Suprapubic skin (tissue), 3 donors: ENCODE measurements around the gene APLF.

Source experiments
- CTCF ChIP-seq, 2 donors: fragments of 200-600 bp in 1 of 2; fragments of 450-650 bp in 1 of 2; sonication (generic) in 1 of 2; IDR thresholded peaks; one replicate each; pipeline ENCODE4 v1.5.1; 2016 to 2019; ENCODE audit warnings: antibody characterized with exemption in 2 of 2, mild to moderate bottlenecking in 1 of 2, moderate library complexity in 1 of 2
- POLR2A ChIP-seq, 2 donors: fragments of 450-650 bp; IDR thresholded peaks; one replicate each; pipeline ENCODE4 v1.6.1; 2017; ENCODE audit warnings: antibody characterized with exemption in 2 of 2, mild to moderate bottlenecking in 2 of 2, moderate library complexity in 2 of 2

DNA sequence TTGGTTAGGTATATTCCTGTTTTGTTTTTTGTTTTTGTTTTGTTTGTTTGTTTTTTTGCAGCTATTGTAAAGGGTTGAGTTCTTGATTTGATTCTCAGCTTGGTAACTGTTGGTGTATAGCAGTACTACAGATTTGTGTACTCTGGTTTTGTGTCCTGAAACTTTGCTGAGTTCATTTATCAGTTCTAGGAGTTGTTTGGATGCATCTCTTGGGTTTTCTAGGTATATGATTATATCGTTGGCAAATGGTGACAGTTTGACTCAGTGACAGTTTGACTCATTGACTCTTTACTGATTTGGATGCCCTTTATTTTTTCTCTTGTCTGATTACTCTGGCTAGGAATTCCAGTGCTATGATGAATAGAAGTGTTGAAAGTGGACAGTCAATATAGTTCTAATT lies 53.7 kb downstream of the APLF start:
- no peak for TF ChIP-seq POLR2A (IDR thresholded peaks at IDR 0.05)
- no peak for TF ChIP-seq CTCF (IDR thresholded peaks at IDR 0.05)
